ENCODE results near the gene REXO5.

The REXO5 gene

DNA sequence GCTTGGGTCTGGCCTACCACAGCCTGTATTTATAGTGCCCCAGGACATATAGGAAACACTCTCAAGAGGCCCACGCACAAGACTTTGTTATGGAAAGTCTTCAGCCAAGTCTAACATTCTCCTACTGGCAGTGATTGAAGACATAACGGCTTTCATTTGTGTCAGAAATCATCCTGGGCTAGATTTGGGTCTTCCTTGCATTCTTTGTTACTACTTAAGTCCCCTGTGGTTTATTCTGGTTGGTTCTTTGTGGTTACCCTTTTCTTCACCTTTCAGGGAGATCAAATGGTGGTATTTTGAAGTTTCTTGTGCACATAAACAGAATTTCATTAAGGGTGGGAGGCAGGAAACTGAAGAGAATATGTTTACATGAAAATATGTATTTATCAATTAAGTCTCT lies 37.7 kb downstream of the REXO5 start:
- DNase-seq (ENCODE audit: extremely low spot score), result no peak
- TF ChIP-seq, protein P1, sequence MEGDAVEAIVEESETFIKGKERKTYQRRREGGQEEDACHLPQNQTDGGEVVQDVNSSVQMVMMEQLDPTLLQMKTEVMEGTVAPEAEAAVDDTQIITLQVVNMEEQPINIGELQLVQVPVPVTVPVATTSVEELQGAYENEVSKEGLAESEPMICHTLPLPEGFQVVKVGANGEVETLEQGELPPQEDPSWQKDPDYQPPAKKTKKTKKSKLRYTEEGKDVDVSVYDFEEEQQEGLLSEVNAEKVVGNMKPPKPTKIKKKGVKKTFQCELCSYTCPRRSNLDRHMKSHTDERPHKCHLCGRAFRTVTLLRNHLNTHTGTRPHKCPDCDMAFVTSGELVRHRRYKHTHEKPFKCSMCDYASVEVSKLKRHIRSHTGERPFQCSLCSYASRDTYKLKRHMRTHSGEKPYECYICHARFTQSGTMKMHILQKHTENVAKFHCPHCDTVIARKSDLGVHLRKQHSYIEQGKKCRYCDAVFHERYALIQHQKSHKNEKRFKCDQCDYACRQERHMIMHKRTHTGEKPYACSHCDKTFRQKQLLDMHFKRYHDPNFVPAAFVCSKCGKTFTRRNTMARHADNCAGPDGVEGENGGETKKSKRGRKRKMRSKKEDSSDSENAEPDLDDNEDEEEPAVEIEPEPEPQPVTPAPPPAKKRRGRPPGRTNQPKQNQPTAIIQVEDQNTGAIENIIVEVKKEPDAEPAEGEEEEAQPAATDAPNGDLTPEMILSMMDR (IDR thresholded peaks at IDR 0.05; ENCODE audit: control extremely low read depth, extremely low read depth, low read depth, missing control alignments), result no peak
- ChIA-PET CTCF (interaction anchor here (0.8 to 2.1 kb wide), 4 partner anchors 8 to 240 kb away, joined by 3 to 6 read pairs (median 4); no protein-coding TSS in a partner anchor), POLR2A (no interaction called here)

DNA sequence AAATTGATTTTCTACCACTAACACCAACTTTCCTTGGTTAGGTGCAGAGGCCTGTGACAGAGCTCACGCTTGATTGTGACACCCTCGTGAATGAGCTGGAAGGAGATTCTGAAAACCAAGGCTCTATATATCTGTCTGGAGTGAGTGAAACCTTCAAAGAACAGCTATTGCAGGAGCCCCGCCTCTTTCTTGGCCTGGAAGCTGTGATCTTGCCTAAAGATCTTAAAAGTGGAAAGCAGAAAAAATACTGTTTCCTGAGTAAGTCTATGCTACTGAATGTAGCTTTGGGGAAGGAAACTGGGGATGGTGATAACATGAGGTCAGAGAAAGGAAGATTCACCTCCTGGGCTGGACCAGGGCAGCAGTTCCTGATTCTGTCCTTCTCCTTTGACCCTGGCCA lies 38.3 kb downstream of the REXO5 start:
- POLR2A ChIA-PET, result no interaction called here
- CTCF ChIA-PET, result interaction anchor here (0.8 to 2.1 kb wide), 2 partner anchors 10 to 51 kb away, joined by 3 to 6 read pairs; no protein-coding TSS in a partner anchor
- TF ChIP-seq, protein P1 (IDR thresholded peaks at IDR 0.05; ENCODE audit: control extremely low read depth, extremely low read depth, low read depth, missing control alignments), result no peak
- no peak for DNase-seq (ENCODE audit: extremely low spot score)

DNA sequence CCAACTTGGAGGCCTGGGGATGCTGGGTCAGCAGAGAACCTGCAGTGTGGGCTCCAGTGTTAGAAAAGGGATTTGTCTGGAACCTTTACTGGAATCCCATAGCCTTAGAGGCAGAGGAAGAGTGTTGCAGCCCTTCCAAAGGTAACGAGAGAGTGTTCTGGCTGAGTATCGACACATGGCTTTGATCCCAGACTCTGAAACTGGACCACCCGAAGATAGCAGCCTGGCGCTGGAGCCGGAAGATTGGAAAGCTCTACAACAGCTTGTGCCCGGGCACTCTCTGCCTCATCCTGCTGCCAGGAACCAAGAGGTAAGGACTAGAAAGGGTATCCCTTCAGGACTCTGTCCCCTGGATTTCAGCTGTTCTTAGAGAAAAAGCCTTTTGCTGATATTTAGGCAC lies 39.7 kb downstream of the REXO5 start:
- DNase-seq (ENCODE audit: extremely low spot score), result no peak
- CTCF ChIA-PET, result interaction anchor here (0.8 to 8.4 kb wide), 5 partner anchors 11 to 236 kb away, joined by 3 to 99 read pairs (median 6); no protein-coding TSS in a partner anchor
- POLR2A ChIA-PET, result no interaction called here
- TF ChIP-seq, protein P1 (IDR thresholded peaks at IDR 0.05; ENCODE audit: control extremely low read depth, extremely low read depth, low read depth, missing control alignments), result no peak

DNA sequence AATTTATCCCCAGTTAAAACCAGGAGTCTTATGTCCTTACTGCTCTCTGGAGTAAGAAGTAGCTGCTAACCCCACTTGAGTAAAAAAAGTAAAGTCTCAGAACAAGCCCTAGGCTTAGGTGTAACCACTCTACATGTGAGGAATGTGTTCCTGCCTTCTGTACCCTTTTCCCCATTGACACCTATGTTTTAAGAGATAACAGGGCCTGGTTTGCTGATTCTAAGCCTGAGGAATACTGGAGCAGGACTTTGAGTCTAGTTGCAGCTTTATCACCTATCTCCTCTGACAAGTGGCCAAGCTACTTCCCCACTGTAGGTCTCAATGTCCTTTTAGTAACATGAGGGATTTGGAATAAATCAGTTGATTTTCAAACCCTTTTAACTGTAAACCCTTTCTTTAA lies 40.2 kb downstream of the REXO5 start:
- TF ChIP-seq, protein P1 (IDR thresholded peaks at IDR 0.05; ENCODE audit: control extremely low read depth, extremely low read depth, low read depth, missing control alignments), result no peak
- ChIA-PET CTCF (interaction anchor here (0.8 to 8.4 kb wide), 4 partner anchors 21 to 236 kb away, joined by 3 to 99 read pairs (median 14); no protein-coding TSS in a partner anchor), POLR2A (interaction anchor here (0.6 kb wide), 1 partner anchor 797 kb away, joined by 4 read pairs; no protein-coding TSS in a partner anchor)
- no peak for DNase-seq (ENCODE audit: extremely low spot score)

DNA sequence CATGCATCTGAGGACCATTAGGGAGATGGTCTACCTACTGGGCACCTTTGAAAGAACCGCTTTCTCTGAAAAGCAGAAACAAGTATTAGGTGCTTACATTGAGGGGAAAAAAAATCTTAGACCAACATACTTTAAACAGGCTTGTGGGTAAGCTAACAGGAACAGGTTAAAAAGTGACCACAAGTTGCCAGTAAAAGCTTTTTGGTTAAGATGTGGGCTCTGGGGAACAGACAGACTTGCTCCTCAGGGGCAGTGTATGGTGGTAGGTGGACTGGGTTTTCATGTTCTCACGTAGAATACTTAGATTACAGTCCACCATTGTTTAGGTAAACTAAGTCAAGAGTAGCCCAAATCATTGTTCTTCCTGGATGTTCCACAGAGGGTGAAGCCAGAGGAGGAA lies 41.2 kb downstream of the REXO5 start:
- CTCF ChIA-PET, result interaction anchor here (1.0 to 8.4 kb wide), 9 partner anchors 9 to 311 kb away, joined by 3 to 99 read pairs (median 4); partner anchors contain the start of gene LDAF1
- POLR2A ChIA-PET, result no interaction called here
- TF ChIP-seq, protein P1 (IDR thresholded peaks at IDR 0.05; ENCODE audit: control extremely low read depth, extremely low read depth, low read depth, missing control alignments), result no peak
- no peak for DNase-seq (ENCODE audit: extremely low spot score)

DNA sequence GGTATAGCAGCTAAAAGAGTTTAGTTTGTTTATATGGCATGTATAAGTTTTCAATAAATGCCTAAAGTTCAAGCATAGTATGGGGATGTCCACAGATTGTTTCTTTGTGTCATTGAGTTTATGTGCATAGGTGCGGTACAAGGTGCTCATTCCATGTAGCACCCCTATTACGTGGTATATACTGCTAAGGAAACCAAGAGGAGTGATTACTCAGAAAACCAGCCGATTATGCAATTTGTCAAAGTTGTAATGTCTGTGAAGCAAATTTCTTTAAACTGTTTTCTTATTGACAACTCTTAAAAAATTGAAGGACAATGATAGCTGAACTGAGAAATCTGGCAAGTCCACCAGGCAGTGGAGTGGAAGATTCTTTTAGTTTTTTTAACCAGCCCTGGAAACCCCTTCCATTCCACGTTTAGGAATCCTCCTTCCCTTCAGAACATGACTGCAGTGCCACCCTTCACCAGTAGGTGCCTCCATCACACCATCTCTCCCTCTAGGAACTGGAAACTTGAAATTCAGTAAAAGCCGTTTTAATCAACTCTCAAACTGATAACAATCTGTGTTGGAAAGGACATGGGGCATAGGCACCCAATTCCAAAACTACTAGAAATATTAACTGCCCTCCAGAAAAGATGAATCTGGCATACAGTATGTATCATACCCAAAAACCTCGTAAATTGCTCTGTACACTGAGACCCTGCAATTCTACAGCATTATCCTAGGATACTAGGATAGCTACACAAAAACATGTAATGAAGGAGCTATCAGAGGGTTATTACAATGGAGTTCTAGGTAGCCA lies 43.5 kb downstream of the REXO5 start:
- CTCF ChIA-PET, result interaction anchor here (0.6 to 8.4 kb wide), 48 partner anchors 7 to 326 kb away, joined by 3 to 99 read pairs (median 4); partner anchors contain the start of genes DCUN1D3, ERI2, LYRM1 and REXO5
- TF ChIP-seq, protein P1 (IDR thresholded peaks at IDR 0.05; ENCODE audit: control extremely low read depth, extremely low read depth, low read depth, missing control alignments), result peak; percentile 99
- DNase-seq (ENCODE audit: extremely low spot score), result peak; percentile 35
- POLR2A ChIA-PET, result no interaction called here
